Fibroblast of peridontal ligament (primary cell): Measurements from ENCODE around the gene CSNK1E.

ENCODE experiments used
- DNase-seq: peaks from one replicate; pipeline ENCODE4 v3.0.0-alpha.2; 2010; ENCODE audit errors: extremely low read depth

The CSNK1E gene

GRCh38 chr22:38249803-38250642, 67.2 kb downstream of the CSNK1E start:
- no peak for DNase-seq

DNA sequence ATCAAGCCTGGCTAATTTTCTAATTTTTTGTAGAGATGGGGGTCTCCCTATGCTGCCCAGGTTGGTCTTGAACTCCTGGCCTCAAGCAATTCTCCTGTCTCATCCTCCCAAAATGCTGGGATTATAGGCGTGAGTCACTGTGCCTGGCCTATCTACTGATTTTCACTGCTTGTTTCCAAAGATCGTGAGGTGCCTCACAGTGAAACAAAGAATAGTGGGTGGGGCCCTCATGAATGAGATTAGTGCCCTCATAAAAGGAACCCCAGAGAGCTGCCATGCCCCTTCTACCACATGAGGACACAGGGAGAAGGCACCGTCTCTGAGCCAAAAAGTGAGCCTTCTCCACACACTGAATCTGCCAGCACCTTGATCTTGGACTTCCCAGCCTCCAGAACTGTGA, 67.9 kb downstream of the CSNK1E start:
- no peak for DNase-seq

- DNase-seq, result no peak
Measured at GRCh38 chr22:38248280-38248679, 69.0 kb downstream of the CSNK1E start.

GRCh38 chr22:38247713-38248112, 69.5 kb downstream of the CSNK1E start:
- no peak for DNase-seq

- DNase-seq, result no peak
Measured at GRCh38 chr22:38246692-38247091, 70.5 kb downstream of the CSNK1E start.

- DNase-seq, result no peak
Measured at GRCh38 chr22:38246046-38246658, 71.1 kb downstream of the CSNK1E start.

- no peak for DNase-seq
Measured at GRCh38 chr22:38244106-38244505, 73.1 kb downstream of the CSNK1E start.

GRCh38 chr22:38243007-38243765, 74.0 kb downstream of the CSNK1E start:
- DNase-seq, result peak; percentile 33

- peak; percentile 71 for DNase-seq
Measured at GRCh38 chr22:38240734-38241252, 76.4 kb downstream of the CSNK1E start.
